GM21619 (cell line): Measurements from ENCODE around the gene STN1.

Experiments used
- ATAC-seq: cut with Tn5 transposase; IDR thresholded peaks from one replicate; pipeline ENCODE4 v1.9.1; 2021; ENCODE audit not compliant: unreplicated experiment

The STN1 gene, protein sequence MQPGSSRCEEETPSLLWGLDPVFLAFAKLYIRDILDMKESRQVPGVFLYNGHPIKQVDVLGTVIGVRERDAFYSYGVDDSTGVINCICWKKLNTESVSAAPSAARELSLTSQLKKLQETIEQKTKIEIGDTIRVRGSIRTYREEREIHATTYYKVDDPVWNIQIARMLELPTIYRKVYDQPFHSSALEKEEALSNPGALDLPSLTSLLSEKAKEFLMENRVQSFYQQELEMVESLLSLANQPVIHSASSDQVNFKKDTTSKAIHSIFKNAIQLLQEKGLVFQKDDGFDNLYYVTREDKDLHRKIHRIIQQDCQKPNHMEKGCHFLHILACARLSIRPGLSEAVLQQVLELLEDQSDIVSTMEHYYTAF

DNA sequence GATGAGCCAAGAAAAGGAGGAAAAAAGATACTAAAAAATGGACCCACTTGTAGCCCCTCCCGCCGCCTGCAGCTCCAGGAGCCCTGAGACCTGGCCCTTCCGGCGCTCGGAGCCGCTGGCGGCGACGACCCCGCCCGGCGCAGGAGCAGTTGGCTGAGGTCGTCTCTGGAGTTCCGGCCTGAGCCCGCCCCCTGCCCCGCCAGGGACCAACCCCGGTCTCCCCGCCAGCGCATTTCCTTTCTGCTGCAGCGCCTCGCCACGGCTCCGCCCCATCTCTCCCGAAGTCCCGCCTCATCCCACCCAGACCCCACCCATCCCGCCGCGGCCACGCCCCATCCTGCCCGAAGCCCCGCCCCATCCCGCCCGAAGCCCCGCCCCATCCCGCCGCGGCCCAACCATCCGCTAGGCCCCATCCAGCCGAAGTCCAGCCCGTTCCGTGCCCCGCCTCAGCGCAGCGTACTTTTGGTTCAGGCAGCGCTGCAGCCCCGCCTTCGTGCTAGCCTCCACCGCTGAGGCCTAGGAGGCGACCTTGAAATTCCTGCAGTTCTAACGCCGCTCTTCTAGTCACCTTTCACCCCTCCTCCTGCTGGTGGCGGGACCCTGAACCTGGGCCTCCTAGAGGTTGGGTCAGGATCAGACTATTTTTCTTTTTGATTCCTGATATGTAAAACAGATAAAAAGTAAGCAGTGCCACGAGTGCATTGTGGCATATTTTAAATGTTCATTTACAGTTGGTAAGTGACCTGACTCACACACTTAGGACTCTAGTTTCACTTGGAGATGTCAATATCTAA lies at the start of gene STN1:
Gene STN1, minus strand, starts transcription at position 132 of the 794 bp plus-strand sequence. CDS start 590 bp downstream, outside the sequence.
- peak; percentile 91 for ATAC-seq

DNA sequence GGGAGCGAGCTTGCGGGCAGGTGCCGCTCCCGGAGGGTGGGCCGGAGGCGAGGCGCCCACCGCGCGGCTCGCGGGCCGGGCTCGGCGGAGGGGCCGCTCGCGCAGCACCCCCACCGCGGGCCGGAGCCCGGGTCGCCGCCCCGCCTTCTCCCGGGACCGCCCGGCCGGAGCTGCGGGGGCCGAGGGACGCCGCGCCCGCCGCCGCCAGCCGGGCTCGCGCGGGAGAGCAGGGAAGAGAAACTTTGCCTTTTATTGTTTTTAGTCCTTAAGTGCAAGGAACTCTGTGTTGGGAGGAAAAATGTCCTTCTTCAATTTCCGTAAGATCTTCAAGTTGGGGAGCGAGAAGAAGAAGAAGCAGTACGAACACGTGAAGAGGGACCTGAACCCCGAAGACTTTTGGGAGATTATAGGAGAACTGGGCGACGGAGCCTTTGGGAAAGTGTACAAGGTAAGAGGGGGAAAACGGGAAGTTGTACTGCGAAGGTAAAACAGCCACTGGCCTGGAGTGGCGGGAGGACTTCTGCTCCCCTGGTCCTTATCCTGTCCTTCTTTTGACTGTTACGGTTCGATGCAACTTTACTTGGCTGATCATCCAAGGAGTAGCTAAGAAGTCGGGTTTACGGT lies 49.6 kb upstream of the STN1 start:
- peak; percentile 41 for ATAC-seq

DNA sequence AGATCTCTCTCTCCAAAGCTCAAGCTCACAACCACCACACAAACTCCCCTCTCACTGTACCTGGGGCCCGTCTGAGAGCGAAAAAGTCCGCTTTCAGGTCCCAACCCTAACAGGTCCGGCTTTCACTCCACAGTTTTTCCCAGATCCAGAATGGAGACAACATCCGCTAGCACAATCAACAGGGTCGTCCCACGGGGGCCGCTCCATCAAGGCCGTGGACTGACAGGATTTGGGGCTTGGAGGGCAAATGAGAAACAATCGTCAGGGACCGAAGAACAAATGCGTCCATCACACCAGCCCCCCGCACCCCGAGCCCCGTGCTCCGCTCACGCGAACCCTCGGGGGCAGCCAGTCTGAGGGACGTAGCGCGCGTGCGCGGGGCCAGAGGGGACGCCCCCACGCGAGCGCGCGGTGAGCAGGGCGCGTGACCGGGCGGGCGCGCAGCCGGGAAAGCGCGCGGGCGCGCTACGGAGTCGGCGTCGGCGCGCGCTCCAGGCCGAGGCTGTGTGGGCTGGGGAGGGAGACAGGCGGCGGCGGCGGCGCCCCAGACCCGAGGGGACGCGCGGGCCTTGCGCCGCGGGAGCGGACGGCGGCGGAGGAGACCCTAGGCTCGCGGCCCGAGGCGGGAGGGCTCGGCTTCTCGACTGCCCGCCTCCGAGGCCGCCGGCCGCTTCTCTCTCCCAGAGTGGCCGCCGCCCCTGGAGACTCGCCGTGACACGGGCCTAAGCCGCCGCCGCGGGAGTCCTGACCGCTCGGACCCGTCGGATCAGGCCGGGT lies 48.9 kb upstream of the STN1 start, which contains the start of gene SLK:
Gene SLK, plus strand, starts transcription at position 470 of the 777 bp plus-strand sequence. CDS start 606 bp downstream, outside the sequence.
- peak; percentile 78 for ATAC-seq

DNA sequence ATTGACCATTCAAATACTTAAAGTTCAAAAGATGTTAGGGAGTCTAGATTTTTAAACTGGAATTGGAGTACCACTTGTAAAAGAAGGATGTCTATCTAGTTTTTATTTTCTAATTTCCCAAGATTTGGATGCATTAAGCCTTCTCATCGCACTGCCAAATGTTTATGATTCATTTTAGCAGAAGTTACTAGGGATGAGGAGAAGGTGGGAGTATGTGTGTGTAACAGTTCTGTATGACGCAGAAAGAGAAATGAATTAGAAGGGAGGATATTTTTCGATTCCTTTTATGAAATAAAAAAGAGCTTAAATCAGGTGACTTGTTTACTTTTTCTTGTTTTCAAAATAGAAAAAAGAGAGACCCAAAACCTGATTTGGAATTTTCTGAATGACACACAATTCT lies 42.1 kb upstream of the STN1 start:
- no peak for ATAC-seq

DNA sequence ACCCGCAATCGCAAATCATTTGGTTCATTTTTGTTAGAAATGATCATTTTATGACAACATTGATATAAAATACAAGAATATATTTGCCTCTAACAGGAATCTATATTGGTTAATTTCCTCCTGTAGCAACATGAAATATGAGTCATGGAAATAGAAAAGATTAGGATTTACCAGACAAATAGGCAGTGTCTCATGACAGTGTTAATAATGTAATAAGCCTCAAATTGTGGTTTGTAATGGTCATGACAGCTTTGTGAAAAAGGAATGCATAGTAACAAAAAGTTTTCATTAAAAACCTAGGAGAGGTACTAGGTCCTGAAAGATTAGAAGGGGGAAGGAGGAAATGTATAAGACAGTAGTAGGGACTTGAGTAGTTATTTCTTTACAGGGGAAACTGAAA lies 41.0 kb upstream of the STN1 start:
- ATAC-seq: no peak

DNA sequence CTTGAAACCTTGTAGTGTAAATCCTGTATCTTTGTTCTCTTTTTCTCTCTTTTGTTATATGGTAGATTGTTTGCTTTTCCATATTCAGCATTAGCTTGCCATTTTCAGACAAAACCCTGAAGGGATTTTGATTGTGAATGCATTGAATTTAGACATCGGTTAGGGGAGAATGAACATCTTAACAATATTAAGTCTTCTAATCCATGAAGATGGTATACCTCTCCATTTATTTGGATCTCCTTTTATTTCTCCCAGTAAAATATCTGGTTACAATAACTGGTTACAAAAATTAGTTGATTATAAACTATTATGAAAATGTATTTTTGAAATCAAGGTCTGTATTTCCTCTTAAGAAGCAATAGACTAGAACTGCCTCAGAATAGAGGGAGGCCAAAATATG lies 36.6 kb upstream of the STN1 start:
- no peak for ATAC-seq

DNA sequence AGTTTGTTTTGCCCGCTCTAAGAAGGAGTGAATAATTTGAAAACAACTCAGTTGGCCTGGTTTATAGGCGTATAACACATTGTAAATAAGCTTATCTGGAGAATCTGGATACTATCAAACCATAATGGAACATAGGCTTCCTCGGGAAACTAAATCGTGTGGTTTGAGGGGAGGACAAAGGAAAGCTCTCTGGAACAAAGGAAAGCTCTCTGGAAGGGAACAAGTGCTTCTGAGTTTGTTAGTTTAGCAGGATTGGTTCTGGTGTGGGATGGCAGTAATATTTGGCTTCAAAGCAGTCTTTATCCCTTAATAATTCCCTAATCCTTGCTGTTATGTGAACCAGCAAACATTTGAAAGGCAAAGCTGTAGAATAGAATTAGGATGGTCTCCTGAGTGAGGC lies 34.0 kb upstream of the STN1 start:
- ATAC-seq: no peak

DNA sequence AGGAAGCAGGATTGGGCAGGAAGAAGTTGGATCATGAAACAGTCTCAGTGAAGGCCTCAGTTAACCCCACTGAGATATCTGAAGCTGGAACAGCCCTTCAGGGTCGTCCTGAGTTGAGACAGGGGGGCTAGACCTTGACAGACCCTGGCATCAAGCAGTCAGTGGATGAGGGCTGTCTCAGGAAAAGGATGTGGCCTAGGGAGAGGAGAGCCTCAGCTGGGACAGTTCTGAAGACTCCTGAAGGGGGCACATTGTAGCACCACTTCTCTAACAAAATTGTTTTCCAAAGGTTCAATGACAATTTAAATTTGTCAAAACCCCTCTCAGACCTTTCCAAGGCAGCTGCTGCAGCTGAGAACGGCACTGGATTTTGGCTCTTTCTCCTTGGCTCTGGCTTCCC lies 33.2 kb upstream of the STN1 start:
- ATAC-seq: no peak

DNA sequence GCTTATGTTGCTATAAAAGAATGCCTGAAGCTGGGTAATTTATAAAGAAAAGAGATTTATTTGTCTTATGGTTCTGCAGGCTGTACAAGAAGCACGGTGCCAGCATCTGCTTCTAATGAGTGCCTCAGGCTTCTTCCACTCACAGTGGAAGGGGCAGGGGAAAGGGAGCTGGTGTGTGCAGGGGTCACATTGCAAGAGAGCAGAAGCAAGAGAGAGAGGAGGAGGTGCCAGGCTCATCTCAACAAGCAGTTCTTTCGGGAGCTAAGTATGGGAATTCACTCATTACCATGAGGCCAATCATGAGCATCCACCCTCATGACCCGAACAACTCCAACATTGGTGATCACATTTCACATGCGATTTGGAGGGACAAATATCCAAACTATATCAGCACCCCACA lies 31.7 kb upstream of the STN1 start:
- ATAC-seq: no peak

DNA sequence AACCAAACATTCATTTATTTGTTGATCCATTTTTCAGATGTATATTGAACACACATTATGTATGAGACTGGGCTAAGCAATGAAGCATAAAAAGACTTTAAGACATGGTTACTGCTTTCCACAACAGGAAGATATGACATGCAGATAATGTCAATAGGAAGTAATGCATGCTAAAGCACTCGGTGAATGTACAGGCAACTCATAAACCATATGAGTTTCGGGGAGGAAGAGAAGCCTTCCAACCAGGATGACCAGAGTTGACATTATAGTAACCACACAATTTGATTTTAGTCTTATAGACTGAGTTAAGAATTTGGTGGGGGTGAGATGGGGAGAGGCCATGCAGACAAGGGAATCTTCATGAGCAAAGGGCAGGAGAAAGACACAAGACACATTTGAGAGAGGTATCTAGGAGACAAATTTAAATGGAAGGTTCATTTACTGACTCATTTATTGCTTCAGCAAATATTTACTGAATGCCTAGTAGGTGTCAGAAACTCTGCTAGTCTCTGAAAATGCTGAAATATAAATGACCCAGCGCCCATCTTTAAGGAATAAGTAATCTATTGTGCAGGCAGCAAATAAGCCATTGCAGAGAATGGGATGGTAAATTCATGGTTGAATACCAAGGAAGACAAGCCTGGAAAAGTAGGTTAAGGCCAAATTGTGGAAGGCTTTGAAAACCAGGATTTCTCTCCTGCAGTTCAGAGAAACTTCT lies 30.0 kb upstream of the STN1 start:
- no peak for ATAC-seq

DNA sequence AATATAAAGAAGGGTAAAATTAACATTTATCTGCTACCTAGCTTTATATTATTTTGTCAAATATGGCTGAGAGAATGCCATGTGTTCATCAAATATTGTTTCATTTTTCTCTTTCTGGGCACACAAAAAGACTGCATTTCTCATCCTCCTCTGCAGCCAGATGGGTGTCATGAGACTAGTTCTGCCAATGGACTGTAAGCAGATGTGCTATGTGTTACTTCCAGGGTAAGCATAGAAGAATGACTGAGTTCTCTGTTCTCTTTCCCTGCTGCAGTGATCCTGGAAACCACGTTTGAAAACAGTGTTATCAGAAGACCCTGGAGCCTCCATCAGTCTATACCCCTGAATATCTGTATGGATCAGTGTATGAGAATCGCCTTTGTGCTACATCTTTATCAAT lies 24.9 kb upstream of the STN1 start:
- no peak for ATAC-seq

DNA sequence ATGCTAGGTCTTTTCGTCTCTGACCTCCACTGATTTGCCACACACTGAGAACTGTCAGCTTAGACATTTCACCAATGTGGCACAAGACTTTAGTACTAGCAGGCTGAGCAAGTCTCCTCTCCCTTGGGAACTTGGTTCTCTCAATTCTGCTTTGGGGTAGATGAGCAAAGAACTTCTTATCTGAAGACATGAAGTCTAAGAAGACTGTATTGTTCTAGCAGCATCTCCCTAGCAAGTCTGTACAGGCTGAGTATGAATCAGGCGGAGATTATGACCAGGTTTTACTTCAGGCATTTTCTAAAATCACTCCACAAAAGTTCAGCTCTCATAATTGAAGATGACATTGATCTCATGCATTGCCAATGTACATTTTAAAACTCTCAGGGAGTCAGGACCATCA lies 23.8 kb upstream of the STN1 start:
- no peak for ATAC-seq

DNA sequence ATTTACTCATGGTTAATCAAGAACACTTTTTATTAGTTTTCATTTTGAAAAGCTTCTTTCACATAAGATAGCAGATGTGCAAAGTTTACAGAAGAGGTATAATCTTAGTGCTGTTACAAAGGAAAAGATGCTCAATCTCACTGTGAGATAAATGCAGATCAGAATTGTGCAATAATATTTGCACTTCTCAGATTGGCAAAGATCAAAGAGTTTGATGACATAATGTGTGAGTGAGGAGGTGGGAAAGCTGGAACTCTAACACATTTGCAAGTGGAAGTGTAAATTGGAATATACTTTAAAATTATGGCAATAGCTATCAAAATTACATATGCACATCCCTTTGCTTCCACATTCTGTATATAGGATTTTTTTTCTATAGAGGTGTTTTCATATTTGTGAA lies 21.5 kb upstream of the STN1 start:
- ATAC-seq: no peak

DNA sequence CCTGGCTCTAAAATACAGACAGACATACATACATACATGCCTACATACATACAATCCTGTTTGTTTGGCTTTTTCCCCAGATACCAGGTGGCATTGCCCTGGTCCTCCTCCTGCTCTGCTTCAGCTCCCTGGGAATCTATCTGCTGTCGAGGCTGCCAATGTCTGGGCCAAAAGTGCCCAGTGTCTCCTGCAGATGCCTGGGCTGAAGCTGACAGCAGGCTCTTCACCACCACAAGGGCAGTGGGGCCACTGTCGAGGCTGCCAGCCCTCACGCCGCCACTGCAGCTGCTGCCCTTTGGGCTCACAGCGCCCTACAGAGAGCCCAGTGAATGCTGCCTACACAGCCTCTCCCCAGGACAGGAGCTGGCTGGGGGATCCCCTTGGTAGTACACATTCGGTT lies 18.0 kb upstream of the STN1 start:
- ATAC-seq: no peak

DNA sequence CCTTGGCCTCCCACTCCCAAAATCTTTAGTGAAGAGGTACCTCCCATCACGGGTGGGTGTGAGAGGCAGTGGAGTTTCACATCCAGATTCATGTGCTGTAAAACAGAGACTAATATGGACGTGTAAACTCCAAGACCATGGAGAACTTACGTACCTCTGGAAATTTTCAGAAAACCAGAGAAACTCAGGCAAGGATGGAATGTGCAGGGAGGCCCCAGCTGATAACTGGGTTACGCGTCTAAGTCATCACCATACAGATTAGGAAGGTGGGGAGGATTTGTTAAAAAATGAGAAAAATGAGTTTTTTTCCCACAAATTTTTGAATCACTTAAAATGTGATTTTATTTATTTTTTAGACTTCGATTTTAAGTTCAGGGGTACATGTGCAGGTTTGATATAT lies 16.3 kb upstream of the STN1 start:
- no peak for ATAC-seq

DNA sequence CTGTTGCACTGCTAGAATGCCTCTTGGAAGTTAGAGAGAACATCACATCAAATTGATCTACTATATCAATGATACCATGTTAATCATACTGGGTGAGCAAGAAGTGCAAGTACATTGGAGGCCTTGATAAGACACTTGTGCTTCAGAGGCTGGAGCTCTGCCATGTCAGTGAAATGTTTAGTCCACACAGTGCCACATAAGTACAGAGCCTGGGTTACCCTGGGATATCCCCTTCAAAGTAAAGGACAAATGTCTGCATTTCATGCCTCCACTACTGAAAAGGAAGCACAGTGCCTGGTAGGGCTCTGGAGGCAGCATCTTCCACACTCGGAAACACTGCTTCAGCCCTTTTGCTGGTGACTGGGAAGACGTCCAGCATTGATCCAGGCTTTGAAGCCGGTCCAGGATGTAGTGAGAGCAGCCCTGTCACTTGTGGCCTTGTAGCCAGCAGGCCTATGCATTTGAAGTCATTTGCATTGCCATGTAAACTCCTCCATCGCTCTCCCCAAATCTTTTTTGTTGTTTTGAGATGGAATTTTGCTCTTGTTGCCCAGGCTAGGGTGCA lies 15.7 kb upstream of the STN1 start:
- no peak for ATAC-seq

DNA sequence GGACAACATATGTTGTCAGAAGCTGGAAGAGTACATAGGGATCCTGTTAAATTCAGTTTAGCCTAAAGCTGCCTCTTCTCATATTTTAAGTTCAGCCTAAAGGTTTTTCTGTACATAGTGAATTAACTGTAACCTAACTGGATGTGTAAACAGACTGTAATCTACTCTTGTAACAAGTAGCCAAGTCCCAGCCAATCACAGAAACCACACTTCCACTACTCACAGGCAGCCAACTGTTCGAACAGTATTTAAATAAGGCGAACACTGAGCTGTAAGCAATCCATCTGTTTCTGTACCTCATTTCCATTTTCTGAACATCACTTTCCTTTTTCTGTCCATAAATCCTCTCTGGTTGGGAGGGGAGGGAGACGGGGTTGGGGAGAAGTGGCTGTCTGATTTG lies 15.0 kb upstream of the STN1 start:
- ATAC-seq: no peak

DNA sequence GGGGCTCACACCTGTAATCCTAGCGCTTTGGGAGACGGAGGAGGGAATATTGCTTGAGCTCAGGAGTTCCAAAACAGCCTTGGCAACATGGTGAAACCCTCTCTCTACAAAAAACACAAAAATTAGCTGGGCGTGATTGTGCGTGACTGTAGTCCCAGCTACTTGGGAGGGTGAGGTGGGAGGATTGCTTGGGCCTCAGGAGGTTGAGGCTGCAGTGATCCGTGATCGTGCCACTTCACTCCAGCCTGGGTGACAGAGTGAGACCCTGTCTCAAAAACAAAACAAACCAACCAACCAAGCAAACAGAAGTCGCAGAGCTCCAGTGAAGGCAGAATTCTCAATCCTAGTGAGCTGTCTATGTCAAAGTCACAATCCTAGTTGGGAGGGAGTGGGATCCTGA lies 14.3 kb upstream of the STN1 start:
- ATAC-seq: no peak

DNA sequence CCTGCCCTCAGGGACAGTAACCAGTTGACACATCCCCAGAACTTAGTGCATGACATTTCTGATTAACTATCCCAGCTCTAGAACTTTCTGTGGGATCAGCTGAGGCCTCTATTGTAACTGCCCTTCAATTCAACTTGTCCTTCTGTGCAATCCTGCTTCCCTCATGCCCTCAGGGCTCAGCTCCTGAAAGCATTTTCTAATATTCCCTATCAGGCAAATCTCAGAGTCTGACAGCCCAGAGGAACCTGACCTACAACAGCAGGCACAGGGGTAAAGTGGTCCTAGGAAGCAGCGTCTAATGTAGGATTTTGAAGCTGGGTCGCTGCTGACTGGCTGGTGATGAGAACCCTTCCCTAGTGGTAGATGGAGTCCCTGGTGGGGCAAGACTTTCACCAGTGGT lies 13.6 kb upstream of the STN1 start:
- ATAC-seq: no peak

DNA sequence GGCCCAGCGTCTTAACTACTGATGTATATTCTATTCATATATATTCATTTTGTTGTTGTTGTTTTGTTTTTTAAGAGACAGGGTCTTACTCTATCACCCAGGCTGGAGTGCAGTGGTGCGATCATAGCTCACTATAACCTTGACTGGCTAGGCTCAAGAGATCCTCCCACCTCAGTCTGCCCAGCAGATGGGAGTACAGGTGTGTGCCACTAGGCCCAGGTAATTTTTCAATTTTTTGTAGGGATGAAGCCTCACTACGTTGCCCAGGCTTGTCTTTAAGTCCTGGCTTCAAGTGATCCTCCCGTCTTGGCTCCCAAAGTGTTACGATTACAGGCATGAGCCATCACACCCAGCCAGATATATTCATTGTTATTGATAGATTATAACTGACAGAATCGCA lies 12.9 kb upstream of the STN1 start:
- ATAC-seq: no peak
